ENCODE measurements around the gene NAXD.

- no peak for TF ChIP-seq CTCF (IDR thresholded peaks at IDR 0.05; ENCODE audit: insufficient read depth, low read length)
- no peak for TF ChIP-seq POLR2AphosphoS5 (IDR thresholded peaks at IDR 0.05; ENCODE audit: low read depth)
- no peak for TF ChIP-seq REST (IDR thresholded peaks at IDR 0.05; ENCODE audit: insufficient replicate concordance, low read depth)
Observed at GRCh38 chr13:110643768-110644421, 28.6 kb downstream of the NAXD start.
